Activated naive CD4-positive, alpha-beta T cell treated with Interleukin-2 at 50 U/mL for 16 hours (primary cell): ENCODE data around the gene CCDC18.
"Not testable (repeated sequence)": the region's sequence is repeated elsewhere in the genome, so short reads cannot be mapped to it uniquely, and the experiment has no call there.

Experiments used
- DNase-seq: peaks from one replicate; pipeline ENCODE4 v3.0.0-alpha.2; 2020

The CCDC18 gene

GRCh38 chr1:93239863-93240262 lies 59.3 kb downstream of the CCDC18 start:
- no peak for DNase-seq

- DNase-seq = not testable (repeated sequence)
Measured at GRCh38 chr1:93243233-93243632, 62.7 kb downstream of the CCDC18 start.

GRCh38 chr1:93244298-93245069 lies 64.0 kb downstream of the CCDC18 start:
- no peak for DNase-seq

GRCh38 chr1:93251966-93252365 lies 71.4 kb downstream of the CCDC18 start:
- DNase-seq = no peak

GRCh38 chr1:93252598-93252997 lies 72.1 kb downstream of the CCDC18 start:
- DNase-seq = no peak

- no peak for DNase-seq
Measured at GRCh38 chr1:93253516-93253915, 73.0 kb downstream of the CCDC18 start.

GRCh38 chr1:93255222-93256079 lies 74.9 kb downstream of the CCDC18 start:
- no peak for DNase-seq

GRCh38 chr1:93256433-93256832 lies 75.9 kb downstream of the CCDC18 start:
- DNase-seq = no peak

- no peak for DNase-seq
Measured at GRCh38 chr1:93257889-93258288, 77.4 kb downstream of the CCDC18 start.

GRCh38 chr1:93260726-93261125 lies 80.2 kb downstream of the CCDC18 start:
- not testable (repeated sequence) for DNase-seq

GRCh38 chr1:93262645-93263044 lies 82.1 kb downstream of the CCDC18 start:
- no peak for DNase-seq

GRCh38 chr1:93268888-93269287 lies 88.4 kb downstream of the CCDC18 start:
- DNase-seq = not testable (repeated sequence)

GRCh38 chr1:93275262-93275633 lies 94.7 kb downstream of the CCDC18 start:
- DNase-seq = not testable (repeated sequence)

GRCh38 chr1:93275634-93276295 lies 95.2 kb downstream of the CCDC18 start:
- DNase-seq = no peak

GRCh38 chr1:93277530-93277929 lies 97.0 kb downstream of the CCDC18 start:
- not testable (repeated sequence) for DNase-seq

- DNase-seq = no peak
Measured at GRCh38 chr1:93283496-93283895, 103.0 kb downstream of the CCDC18 start.

GRCh38 chr1:93288558-93288957 lies 108.0 kb downstream of the CCDC18 start:
- no peak for DNase-seq

- DNase-seq = no peak
Measured at GRCh38 chr1:93296555-93297154, 116.1 kb downstream of the CCDC18 start.

GRCh38 chr1:93301131-93301530 lies 120.6 kb downstream of the CCDC18 start:
- no peak for DNase-seq

GRCh38 chr1:93302078-93302477 lies 121.6 kb downstream of the CCDC18 start:
- no peak for DNase-seq

- DNase-seq = peak; percentile 23
Measured at GRCh38 chr1:93304716-93305138, 124.2 kb downstream of the CCDC18 start.

GRCh38 chr1:93306920-93307319 lies 126.4 kb downstream of the CCDC18 start:
- no peak for DNase-seq

GRCh38 chr1:93313026-93313425 lies 132.5 kb downstream of the CCDC18 start:
- no peak for DNase-seq
